Measurements from ENCODE around the gene ARL6IP5.

DNA sequence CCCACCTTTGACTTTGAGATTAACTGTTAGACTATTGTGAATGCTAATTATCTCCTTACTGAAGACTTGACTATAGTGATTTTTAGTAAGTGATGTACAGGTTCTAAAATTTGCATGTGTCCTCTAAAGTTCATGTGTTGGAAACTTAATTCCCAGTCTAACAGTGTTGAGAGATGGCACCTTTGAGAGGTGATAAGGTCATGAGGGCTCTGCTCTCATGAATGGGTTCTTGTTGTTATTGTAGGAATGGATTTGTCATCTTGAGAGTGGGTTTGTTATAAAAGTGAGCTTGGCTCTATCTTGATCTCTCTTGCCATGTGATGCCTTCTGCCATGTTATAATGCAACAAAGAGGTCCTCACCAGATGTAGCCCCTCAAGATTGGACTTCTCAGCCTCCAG is 56.6 kb downstream of the ARL6IP5 start:
- TF ChIP-seq TAF1 (IDR thresholded peaks at IDR 0.05; ENCODE audit: low read depth, low read length), result no peak
- no peak for TF ChIP-seq POLR2A (IDR thresholded peaks at IDR 0.05; ENCODE audit: low read depth, low read length)
- TF ChIP-seq POLR2AphosphoS5 (IDR thresholded peaks at IDR 0.05; ENCODE audit: low read depth, low read length), result no peak
- no peak for TF ChIP-seq PAX5 (IDR thresholded peaks at IDR 0.05; ENCODE audit: insufficient read depth, low read length, severe bottlenecking)
- TF ChIP-seq SPI1 (IDR thresholded peaks at IDR 0.05; ENCODE audit: low read depth, low read length), result no peak

Measured in GM12891 (cell line).